MCF 10A (cell line): Measurements from ENCODE around the gene LYPD4. TPM values are rescaled to one million over a fixed set of nuclear protein-coding genes. Genes with fewer than 3 reads are reported as not detected.

Experiments used
- BruUV-seq: library from RNA; stranded (reverse); fragments of 400-500 nt; replicated peaks from 2 replicates; lab custom pipeline; 2021; lab: Mats Ljungman, UMichigan
- CTCF ChIA-PET: fragments of 300-600 bp; sonication (Branson Sonifier 250); formaldehyde crosslinking; extraction: SDS; loops from one replicate; lab custom pipeline; 2021; ENCODE audit warnings: antibody characterized with exemption, inconsistent platforms; lab: Yijun Ruan, JAX
- POLR2A ChIA-PET: fragments of 300-600, 350-650 bp; sonication (Branson Sonifier 250); formaldehyde crosslinking; extraction: SDS; loops from one replicate; lab custom pipeline; 2020; ENCODE audit warnings: antibody characterized with exemption, inconsistent platforms; lab: Yijun Ruan, JAX
- DNase-seq: peaks from one replicate; pipeline ENCODE4 v3.0.0-alpha.2; 2018; ENCODE audit not compliant: unreplicated experiment
- H3K27ac Mint-ChIP-seq: one replicate; pipeline ENCODE4 v1.8.0; 2022; ENCODE audit warnings: mild to moderate bottlenecking, low read depth, mixed read lengths; ENCODE audit not compliant: unreplicated experiment
- H3K27me3 Mint-ChIP-seq: one replicate; pipeline ENCODE4 v1.8.0; 2022; ENCODE audit warnings: mixed read lengths; ENCODE audit not compliant: insufficient read depth, unreplicated experiment
- H3K36me3 Mint-ChIP-seq: one replicate; pipeline ENCODE4 v1.8.0; 2022; ENCODE audit warnings: mild to moderate bottlenecking, moderate library complexity, mixed read lengths; ENCODE audit not compliant: insufficient read depth, unreplicated experiment
- H3K4me1 Mint-ChIP-seq: one replicate; pipeline ENCODE4 v1.8.0; 2022; ENCODE audit warnings: mixed read lengths; ENCODE audit not compliant: insufficient read depth, unreplicated experiment
- H3K4me3 Mint-ChIP-seq: one replicate; pipeline ENCODE4 v1.8.0; 2022; ENCODE audit warnings: mild to moderate bottlenecking, moderate library complexity, mixed read lengths; ENCODE audit not compliant: unreplicated experiment
- H3K9me3 Mint-ChIP-seq: one replicate; pipeline ENCODE4 v1.8.0; 2022; ENCODE audit warnings: mixed read lengths; ENCODE audit not compliant: unreplicated experiment
- CTCF ChIP-seq: fragments of 200-600 bp; IDR thresholded peaks from one replicate; pipeline ENCODE4 v1.8.0; 2022; ENCODE audit warnings: antibody characterized with exemption, mild to moderate bottlenecking; ENCODE audit not compliant: unreplicated experiment
- intact Hi-C: fragments of 100-400 bp; cut with micrococcal nuclease; formaldehyde crosslinking; loops from 2 replicates; pipeline ENCODE4 v1.14.1; 2022
- total RNA-seq: library from RNA; stranded (reverse); gene quantifications from 2 replicates; pipeline ENCODE4 v1.2.3, GENCODE V29; 2022

LYPD4 gene
- total RNA-seq, 1 experiment from 2014 or later: not detected

GRCh38 chr19:41859213-41859617 is 14.7 kb upstream of the LYPD4 start:
- no peak for DNase-seq
- Mint-ChIP-seq H3K27me3 (peaks cover 13% of the 10 kb centered on the region), H3K27ac (peak overlapping the region; percentile 97), H3K4me3 (peak overlapping the region; percentile 82), H3K36me3 (peaks cover 42% of the 10 kb centered on the region), H3K4me1 (peaks cover 20% of the 10 kb centered on the region), H3K9me3 (no peaks in the 10 kb centered on the region)
- no peak for TF ChIP-seq CTCF
- intact Hi-C loops: no loop called here
- CTCF ChIA-PET: interaction anchor here (0.5 to 6.2 kb wide), 9 partner anchors 9 to 1527 kb away, joined by 3 to 32 read pairs (median 3); no protein-coding TSS in a partner anchor
- BruUV-seq: TSS peak; percentile 64
- POLR2A ChIA-PET: interaction anchor here (0.6 to 7.7 kb wide), 16 partner anchors 14 to 1393 kb away, joined by 3 to 134 read pairs (median 3); partner anchors contain the start of genes ARHGEF1, CD79A, HNRNPUL1 and LYPD4

DNA sequence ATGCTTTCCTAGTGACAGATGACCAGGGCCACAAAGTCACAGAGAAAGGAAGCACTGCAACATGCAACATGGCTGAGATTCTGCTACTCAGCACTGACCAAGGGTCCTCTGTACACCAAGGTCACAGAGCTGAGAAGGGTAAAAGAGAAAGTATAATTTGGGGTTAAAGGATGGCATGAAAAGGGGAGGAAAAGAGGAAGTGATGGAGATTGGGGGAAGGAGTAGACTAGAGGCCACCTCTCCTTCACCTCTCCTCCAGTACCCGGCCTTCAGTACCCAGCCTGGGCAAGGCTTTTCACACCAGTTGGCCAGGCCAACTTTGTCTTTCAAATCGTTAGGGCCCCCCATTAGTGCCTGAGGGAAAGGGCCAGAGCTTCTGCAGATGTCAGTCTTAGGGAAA is 9.3 kb upstream of the LYPD4 start:
- no peaks in the 10 kb centered on the region for H3K9me3 Mint-ChIP-seq
- no peaks in the 10 kb centered on the region for H3K36me3 Mint-ChIP-seq
- ChIA-PET CTCF (interaction anchor here (0.6 kb wide), 1 partner anchor 198 kb away, joined by 3 read pairs; no protein-coding TSS in a partner anchor), POLR2A (no interaction called here)
- no peak overlapping the region for H3K4me3 Mint-ChIP-seq
- DNase-seq: no peak
- no peaks in the 10 kb centered on the region for H3K4me1 Mint-ChIP-seq
- no peak overlapping the region for H3K27ac Mint-ChIP-seq
- BruUV-seq: no TSS peak
- intact Hi-C loops: no loop called here
- no peak for TF ChIP-seq CTCF
- H3K27me3 Mint-ChIP-seq: peaks cover 51% of the 10 kb centered on the region

DNA sequence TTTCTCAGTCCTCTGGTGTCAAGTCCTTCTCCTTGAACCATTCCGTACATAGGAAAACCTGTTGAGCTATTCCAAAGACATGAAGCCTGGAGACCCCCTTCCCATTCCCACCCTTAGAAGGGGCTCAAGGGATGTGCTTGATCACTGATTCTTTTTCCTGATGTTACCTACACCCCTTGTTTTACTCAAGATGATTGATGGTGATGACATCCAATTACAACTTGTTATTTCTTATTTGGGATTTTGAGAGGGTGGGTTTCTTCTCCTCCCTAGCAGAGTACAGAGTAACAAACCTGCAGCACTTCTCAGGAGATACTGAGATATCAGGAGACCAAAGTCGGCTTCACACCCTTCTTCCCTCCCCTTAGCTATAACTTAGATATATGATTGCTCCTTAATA is 8.9 kb upstream of the LYPD4 start:
- Mint-ChIP-seq H3K4me1 (no peaks in the 10 kb centered on the region), H3K9me3 (no peaks in the 10 kb centered on the region), H3K27me3 (peaks cover 51% of the 10 kb centered on the region), H3K4me3 (no peak overlapping the region), H3K36me3 (no peaks in the 10 kb centered on the region), H3K27ac (no peak overlapping the region)
- CTCF ChIA-PET: interaction anchor here (0.6 to 4.5 kb wide), 3 partner anchors 18 to 545 kb away, joined by 3 to 29 read pairs (median 3); no protein-coding TSS in a partner anchor
- no TSS peak for BruUV-seq
- TF ChIP-seq CTCF: no peak
- POLR2A ChIA-PET: no interaction called here
- DNase-seq: no peak
- intact Hi-C loops: no loop called here

DNA sequence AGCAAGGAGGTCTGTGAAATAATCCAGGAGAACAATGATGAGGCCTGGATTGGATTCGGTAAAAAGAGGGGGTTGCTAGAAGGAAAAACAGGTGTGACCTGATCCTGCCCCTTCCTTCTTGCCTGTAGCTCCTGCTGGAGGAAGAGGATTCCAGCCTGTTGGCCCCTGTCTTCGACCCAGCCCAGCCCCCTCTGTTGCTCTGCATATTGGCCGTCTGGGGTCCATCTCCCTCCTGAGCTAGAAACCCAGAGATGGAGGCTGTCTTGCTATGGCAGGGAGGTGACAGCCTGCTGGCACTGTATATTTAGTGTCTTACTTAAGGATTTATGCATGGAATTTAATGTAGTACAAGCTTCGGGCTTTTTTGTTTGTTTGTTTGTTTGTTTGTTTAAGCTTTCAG is 7.0 kb upstream of the LYPD4 start:
- Mint-ChIP-seq H3K27ac (no peak overlapping the region), H3K27me3 (peaks cover 53% of the 10 kb centered on the region), H3K9me3 (no peaks in the 10 kb centered on the region), H3K36me3 (no peaks in the 10 kb centered on the region), H3K4me1 (no peaks in the 10 kb centered on the region), H3K4me3 (no peak overlapping the region)
- ChIA-PET CTCF (interaction anchor here (0.8 to 4.5 kb wide), 4 partner anchors 11 to 57 kb away, joined by 3 to 29 read pairs (median 6); no protein-coding TSS in a partner anchor), POLR2A (no interaction called here)
- BruUV-seq: no TSS peak
- intact Hi-C loops: no loop called here
- no peak for DNase-seq
- no peak for TF ChIP-seq CTCF
